SK-N-SH treated with all-trans-retinoic acid at 6 μM for 48 hours (cell line): ENCODE results near the gene MAK.

Experiments
- ARNTL ChIP-seq: fragments of 450-650 bp; formaldehyde crosslinking; IDR thresholded peaks from 2 replicates; pipeline ENCODE4 v1.5.0; 2020; ENCODE audit warnings: low read depth, mild to moderate bottlenecking, moderate library complexity, borderline replicate concordance
- CSDC2 ChIP-seq: fragments of 250-450 bp; sonication (Bioruptor Pico); IDR thresholded peaks from 2 replicates; pipeline ENCODE4 v1.5.0; 2020; ENCODE audit warnings: mild to moderate bottlenecking, moderate library complexity
- ISL1 ChIP-seq: fragments of 250-450 bp; sonication (Bioruptor Pico); IDR thresholded peaks from 2 replicates; pipeline ENCODE4 v2.1.2; 2022; ENCODE audit warnings: mild to moderate bottlenecking, moderate library complexity
- OSR1 ChIP-seq: fragments of 250-450 bp; sonication (Bioruptor Pico); IDR thresholded peaks from 2 replicates; pipeline ENCODE4 v1.8.0; 2022; ENCODE audit warnings: moderate library complexity, mild to moderate bottlenecking, inconsistent platforms
- PPARA ChIP-seq: fragments of 250-450 bp; sonication (Bioruptor Pico); IDR thresholded peaks from 2 replicates; pipeline ENCODE4 v1.5.0; 2020; ENCODE audit warnings: mild to moderate bottlenecking, borderline replicate concordance
- RARB ChIP-seq: fragments of 250-450 bp; sonication (Bioruptor Pico); IDR thresholded peaks from 2 replicates; pipeline ENCODE4 v1.8.0; 2021; ENCODE audit warnings: mild to moderate bottlenecking, moderate library complexity
- SNAI2 ChIP-seq: fragments of 250-450 bp; sonication (Bioruptor Pico); IDR thresholded peaks from 2 replicates; pipeline ENCODE4 v1.5.0; 2020; ENCODE audit warnings: mild to moderate bottlenecking, moderate library complexity
- ZC3H10 ChIP-seq: fragments of 250-450 bp; sonication (Bioruptor Pico); IDR thresholded peaks from 2 replicates; pipeline ENCODE4 v1.5.1; 2021; ENCODE audit warnings: mild to moderate bottlenecking, moderate library complexity
- ZFP3 ChIP-seq: fragments of 250-450 bp; sonication (Bioruptor Pico); IDR thresholded peaks from 2 replicates; pipeline ENCODE4 v1.5.0; 2020; ENCODE audit warnings: mild to moderate bottlenecking, moderate library complexity
- ZFP30 ChIP-seq: fragments of 450-650 bp; formaldehyde crosslinking; IDR thresholded peaks from 2 replicates; pipeline ENCODE4 v1.5.0; 2022; ENCODE audit warnings: mild to moderate bottlenecking, moderate library complexity
- TF ChIP-seq, protein P1 (sequence below): fragments of 250-450 bp; sonication (Bioruptor Pico); IDR thresholded peaks from 2 replicates; pipeline ENCODE4 v1.8.0; 2020; ENCODE audit warnings: mild to moderate bottlenecking, moderate library complexity, borderline replicate concordance
- TF ChIP-seq, protein P2 (sequence below): fragments of 250-450 bp; sonication (Bioruptor Pico); IDR thresholded peaks from 2 replicates; pipeline ENCODE4 v1.5.0; 2020; ENCODE audit warnings: mild to moderate bottlenecking, moderate library complexity

DNA sequence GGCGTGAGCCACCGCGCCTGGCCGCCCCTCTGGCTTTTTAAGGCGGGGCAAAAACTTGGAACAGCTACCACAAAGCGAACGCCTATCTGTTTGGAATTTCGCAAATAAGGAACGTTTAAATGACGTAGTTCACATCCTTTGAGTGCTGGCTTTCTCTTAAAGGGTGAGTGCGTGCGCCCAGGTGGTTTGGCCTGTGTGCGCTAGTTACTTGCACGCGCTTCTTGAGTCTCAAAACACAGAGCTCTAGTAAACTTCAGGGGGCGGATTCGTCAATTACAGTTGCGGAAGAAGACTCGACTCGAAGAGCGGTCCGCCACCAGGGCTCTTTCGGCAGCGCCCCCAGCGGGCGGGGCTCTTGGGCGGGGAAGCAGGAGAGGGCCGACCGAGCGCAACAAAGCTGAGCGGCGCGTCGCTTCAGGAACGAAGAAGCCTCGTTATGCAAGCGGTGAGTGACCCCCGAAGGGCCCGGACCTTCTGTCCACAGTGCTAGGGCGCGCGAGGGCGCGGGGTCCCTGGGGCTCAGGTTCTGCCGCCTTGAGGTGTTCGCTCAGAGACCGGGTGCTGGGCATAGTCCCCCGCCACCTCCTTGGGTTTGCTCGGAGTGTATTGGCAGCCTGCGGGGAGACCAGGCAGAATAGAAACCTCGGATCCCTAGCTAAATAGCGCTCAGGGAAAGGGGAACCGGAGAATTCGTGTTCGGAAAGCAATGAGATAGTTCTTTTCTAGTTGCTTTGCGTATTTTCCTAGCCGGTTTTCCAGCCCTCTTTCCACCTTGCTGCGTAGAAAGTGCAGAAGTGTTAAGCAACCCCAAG lies 48.6 kb upstream of the MAK start, which contains the start of gene SYCP2L:
- TF ChIP-seq, protein P1, sequence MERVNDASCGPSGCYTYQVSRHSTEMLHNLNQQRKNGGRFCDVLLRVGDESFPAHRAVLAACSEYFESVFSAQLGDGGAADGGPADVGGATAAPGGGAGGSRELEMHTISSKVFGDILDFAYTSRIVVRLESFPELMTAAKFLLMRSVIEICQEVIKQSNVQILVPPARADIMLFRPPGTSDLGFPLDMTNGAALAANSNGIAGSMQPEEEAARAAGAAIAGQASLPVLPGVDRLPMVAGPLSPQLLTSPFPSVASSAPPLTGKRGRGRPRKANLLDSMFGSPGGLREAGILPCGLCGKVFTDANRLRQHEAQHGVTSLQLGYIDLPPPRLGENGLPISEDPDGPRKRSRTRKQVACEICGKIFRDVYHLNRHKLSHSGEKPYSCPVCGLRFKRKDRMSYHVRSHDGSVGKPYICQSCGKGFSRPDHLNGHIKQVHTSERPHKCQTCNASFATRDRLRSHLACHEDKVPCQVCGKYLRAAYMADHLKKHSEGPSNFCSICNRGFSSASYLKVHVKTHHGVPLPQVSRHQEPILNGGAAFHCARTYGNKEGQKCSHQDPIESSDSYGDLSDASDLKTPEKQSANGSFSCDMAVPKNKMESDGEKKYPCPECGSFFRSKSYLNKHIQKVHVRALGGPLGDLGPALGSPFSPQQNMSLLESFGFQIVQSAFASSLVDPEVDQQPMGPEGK = no peak
- no peak for TF ChIP-seq ISL1 (CRISPR knock-in tag)
- no peak for TF ChIP-seq ZFP30
- no peak for TF ChIP-seq PPARA
- TF ChIP-seq, protein P2, sequence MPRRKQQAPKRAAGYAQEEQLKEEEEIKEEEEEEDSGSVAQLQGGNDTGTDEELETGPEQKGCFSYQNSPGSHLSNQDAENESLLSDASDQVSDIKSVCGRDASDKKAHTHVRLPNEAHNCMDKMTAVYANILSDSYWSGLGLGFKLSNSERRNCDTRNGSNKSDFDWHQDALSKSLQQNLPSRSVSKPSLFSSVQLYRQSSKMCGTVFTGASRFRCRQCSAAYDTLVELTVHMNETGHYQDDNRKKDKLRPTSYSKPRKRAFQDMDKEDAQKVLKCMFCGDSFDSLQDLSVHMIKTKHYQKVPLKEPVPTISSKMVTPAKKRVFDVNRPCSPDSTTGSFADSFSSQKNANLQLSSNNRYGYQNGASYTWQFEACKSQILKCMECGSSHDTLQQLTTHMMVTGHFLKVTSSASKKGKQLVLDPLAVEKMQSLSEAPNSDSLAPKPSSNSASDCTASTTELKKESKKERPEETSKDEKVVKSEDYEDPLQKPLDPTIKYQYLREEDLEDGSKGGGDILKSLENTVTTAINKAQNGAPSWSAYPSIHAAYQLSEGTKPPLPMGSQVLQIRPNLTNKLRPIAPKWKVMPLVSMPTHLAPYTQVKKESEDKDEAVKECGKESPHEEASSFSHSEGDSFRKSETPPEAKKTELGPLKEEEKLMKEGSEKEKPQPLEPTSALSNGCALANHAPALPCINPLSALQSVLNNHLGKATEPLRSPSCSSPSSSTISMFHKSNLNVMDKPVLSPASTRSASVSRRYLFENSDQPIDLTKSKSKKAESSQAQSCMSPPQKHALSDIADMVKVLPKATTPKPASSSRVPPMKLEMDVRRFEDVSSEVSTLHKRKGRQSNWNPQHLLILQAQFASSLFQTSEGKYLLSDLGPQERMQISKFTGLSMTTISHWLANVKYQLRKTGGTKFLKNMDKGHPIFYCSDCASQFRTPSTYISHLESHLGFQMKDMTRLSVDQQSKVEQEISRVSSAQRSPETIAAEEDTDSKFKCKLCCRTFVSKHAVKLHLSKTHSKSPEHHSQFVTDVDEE = no peak
- TF ChIP-seq OSR1 = no peak
- TF ChIP-seq RARB = no peak
- no peak for TF ChIP-seq ZFP3 (CRISPR knock-in tag)
- no peak for TF ChIP-seq ARNTL
- no peak for TF ChIP-seq ZC3H10 (CRISPR knock-in tag)
- no peak for TF ChIP-seq SNAI2 (CRISPR knock-in tag)
- no peak for TF ChIP-seq CSDC2
